HepG2 (cell line): ENCODE results near the gene GTF2A1. TPM values are rescaled to one million over a fixed set of nuclear protein-coding genes. Genes with fewer than 3 reads are reported as not detected.
A peak's percentile ranks its signal among the peaks of the same experiment; 100 is the strongest.

ENCODE experiments used
- ATAC-seq: fragments of 200-7000 bp; cut with Tn5 transposase; 3 replicates; pipeline ENCODE4 v1.9.1; 2020; ENCODE audit warnings: mild to moderate bottlenecking, moderate library complexity
- BruUV-seq: library from RNA; stranded (reverse); fragments of 400-500 nt; replicated peaks from 2 replicates; lab custom pipeline; 2021; lab: Mats Ljungman, UMichigan
- CTCF ChIA-PET: fragments of 300-600 bp; formaldehyde crosslinking; extraction: SDS; loops from one replicate; lab custom pipeline; 2021; ENCODE audit warnings: low total read pairs, inconsistent platforms, low intra/inter-chr PET ratio; lab: Yijun Ruan, JAX
- POLR2A ChIA-PET: fragments of 350-600 bp; sonication (Branson Sonifier 250); formaldehyde crosslinking; loops from one replicate; lab custom pipeline; 2020; ENCODE audit warnings: antibody characterized with exemption, inconsistent platforms; lab: Yijun Ruan, JAX
- DNase-seq: peaks from one replicate; pipeline ENCODE4 v3.0.0-alpha.2; 2015; ENCODE audit warnings: low spot score
- FAIRE-seq: peaks from 3 replicates; lab custom pipeline; 2011; peaks lifted over from hg19 to GRCh38; lab: Jason Lieb, UNC
- H2AFZ ChIP-seq: one replicate; pipeline ENCODE4 v1.6.1; 2011; ENCODE audit warnings: low read length, inconsistent platforms
- H3K27ac ChIP-seq: fragments of 300-600 bp; 3 replicates; pipeline ENCODE4 v1.8.0; 2011; ENCODE audit warnings: mixed run types, mild to moderate bottlenecking, mixed read lengths, low read length, inconsistent platforms; ENCODE audit not compliant: insufficient read depth; ENCODE audit errors: extremely low read length
- H3K27me3 ChIP-seq, 2 experiments: fragments of 200-600 bp in 1 of 2; 2 replicates in 1 of 2; 3 replicates in 1 of 2; pipeline versions ENCODE4 v1.6.0 to v1.8.0; 2011; ENCODE audit warnings: low read length in 2 of 2, mild to moderate bottlenecking in 2 of 2, moderate library complexity in 2 of 2, inconsistent platforms in 1 of 2; ENCODE audit not compliant: insufficient read depth in 2 of 2, control insufficient read depth in 1 of 2
- H3K36me3 ChIP-seq, 2 experiments: fragments of 200-600 bp in 1 of 2; replicated peaks in 1 of 2; 2 replicates in 1 of 2; 3 replicates in 1 of 2; pipeline versions ENCODE4 v1.5.1 to v1.8.0; 2011; ENCODE audit warnings: low read length in 2 of 2, inconsistent platforms in 1 of 2; ENCODE audit not compliant: insufficient read depth in 2 of 2, control insufficient read depth in 1 of 2
- H3K4me1 ChIP-seq: 2 replicates; pipeline ENCODE4 v1.5.1; 2012; ENCODE audit warnings: low read length, inconsistent platforms; ENCODE audit not compliant: insufficient read depth
- H3K4me2 ChIP-seq: 2 replicates; pipeline ENCODE4 v1.6.0; 2011; ENCODE audit warnings: low read depth, low read length, inconsistent platforms
- H3K4me3 ChIP-seq, 3 experiments: fragments of 200-600 bp in 1 of 3; sonication (generic), shearing (Covaris generic) in 1 of 3; replicated peaks in 1 of 3; 2 replicates each; pipeline ENCODE4 v1.5.1; 2011 to 2016; ENCODE audit warnings: low read length in 3 of 3, inconsistent platforms in 2 of 3, low read depth in 2 of 3, mild to moderate bottlenecking in 2 of 3, control low read depth in 1 of 3, mixed read lengths in 1 of 3; ENCODE audit not compliant: insufficient read depth in 1 of 3
- H3K79me2 ChIP-seq: one replicate; pipeline ENCODE4 v1.6.1; 2011; ENCODE audit warnings: low read length, inconsistent platforms; ENCODE audit not compliant: insufficient read depth
- H3K9ac ChIP-seq: 2 replicates; pipeline ENCODE4 v1.6.0; 2011; ENCODE audit warnings: mild to moderate bottlenecking, low read depth, low read length, inconsistent platforms; ENCODE audit not compliant: insufficient read depth
- H3K9me3 ChIP-seq: 2 replicates; pipeline ENCODE4 v1.5.1; 2012; ENCODE audit warnings: mild to moderate bottlenecking, low read length
- H4K20me1 ChIP-seq: 2 replicates; pipeline ENCODE4 v1.6.0; 2011; ENCODE audit warnings: inconsistent platforms, mild to moderate bottlenecking, low read length, moderate library complexity; ENCODE audit not compliant: insufficient read depth
- ISL2 ChIP-seq: sonication (generic); formaldehyde crosslinking; IDR thresholded peaks from 2 replicates; pipeline ENCODE4 v1.5.0; 2020; ENCODE audit warnings: missing genetic modification reagents
- MAFF ChIP-seq: IDR thresholded peaks from 2 replicates; pipeline ENCODE4 v1.6.1; 2011; ENCODE audit warnings: low read depth, low read length, improper control_type of control experiment
- MAFK ChIP-seq, 2 experiments: IDR thresholded peaks in 1 of 2; conservative IDR thresholded peaks in 1 of 2; 2 replicates each; pipeline ENCODE4 v1.6.1; 2011; ENCODE audit warnings: improper control_type of control experiment in 2 of 2, low read length in 2 of 2
- MBNL3 ChIP-seq: fragments of 250-450 bp; sonication (Bioruptor Pico); conservative IDR thresholded peaks from 2 replicates; pipeline ENCODE4 v1.8.0; 2022; ENCODE audit warnings: mild to moderate bottlenecking, inconsistent platforms
- ZBTB3 ChIP-seq: sonication (generic); formaldehyde crosslinking; IDR thresholded peaks from 2 replicates; pipeline ENCODE4 v1.4.0; 2020; ENCODE audit warnings: low read depth, mild to moderate bottlenecking, moderate library complexity, missing genetic modification reagents, borderline replicate concordance
- ZNF124 ChIP-seq: sonication (generic); formaldehyde crosslinking; IDR thresholded peaks from 2 replicates; pipeline ENCODE4 v1.4.0; 2020; ENCODE audit warnings: missing genetic modification reagents
- ZNF326 ChIP-seq: sonication (generic); formaldehyde crosslinking; IDR thresholded peaks from 2 replicates; pipeline ENCODE4 v1.4.0; 2020; ENCODE audit warnings: missing genetic modification reagents, borderline replicate concordance
- WGBS: methylation state at CpG from one replicate; pipeline ENCODE4 v1.1.6; 2017; ENCODE audit warnings: low lambda C conversion rate; 5-methylcytosine and 5-hydroxymethylcytosine counted together
- in situ Hi-C: cut with HindIII; loops from 2 replicates; pipeline ENCODE4 v1.10.0; 2017; ENCODE audit warnings: low pct_unique_long_range_greater_than_20kb; ENCODE audit not compliant: extremely low pct_ligation_motif_present
- intact Hi-C: fragments of 100-400 bp; cut with micrococcal nuclease; formaldehyde crosslinking; loops from one replicate; pipeline ENCODE4 v1.10.0; 2022; ENCODE audit not compliant: unreplicated experiment
- polyA plus RNA-seq, 8 experiments: library from polyadenylated mRNA; depleted of rRNA in 3 of 8; stranded (reverse) in 7 of 8; unstranded in 1 of 8; fragments of >200 nt; fragmentation: Illumina TruSeq in 4 of 8; extraction: Trizol in 4 of 8; gene quantifications; 2 replicates each; pipeline versions ENCODE4 v1.2.1 to v1.2.3, GENCODE V29; 2011 to 2016; ENCODE audit warnings: low read depth in 4 of 8, missing spikeins in 1 of 8, mixed read lengths in 1 of 8; ENCODE audit not compliant: insufficient read depth in 1 of 8
- total RNA-seq, 5 experiments: library from RNA; depleted of rRNA; stranded (reverse); fragments of >200 nt; fragmentation: Illumina TruSeq; extraction: Trizol; gene quantifications; 2 replicates each; pipeline ENCODE4 v1.2.3, GENCODE V29; 2016; ENCODE audit warnings: low read depth in 1 of 5
- TF ChIP-seq, protein P1 (sequence below): sonication (generic); formaldehyde crosslinking; IDR thresholded peaks from 2 replicates; pipeline ENCODE4 v1.4.0; 2020; ENCODE audit warnings: missing genetic modification reagents

The GTF2A1 gene
- total and polyA plus RNA-seq, 2 of the 13 experiments (the other 11 are each of a cell fraction or from before 2014, with no cell fraction given) = 14.9 to 17.5 TPM

DNA sequence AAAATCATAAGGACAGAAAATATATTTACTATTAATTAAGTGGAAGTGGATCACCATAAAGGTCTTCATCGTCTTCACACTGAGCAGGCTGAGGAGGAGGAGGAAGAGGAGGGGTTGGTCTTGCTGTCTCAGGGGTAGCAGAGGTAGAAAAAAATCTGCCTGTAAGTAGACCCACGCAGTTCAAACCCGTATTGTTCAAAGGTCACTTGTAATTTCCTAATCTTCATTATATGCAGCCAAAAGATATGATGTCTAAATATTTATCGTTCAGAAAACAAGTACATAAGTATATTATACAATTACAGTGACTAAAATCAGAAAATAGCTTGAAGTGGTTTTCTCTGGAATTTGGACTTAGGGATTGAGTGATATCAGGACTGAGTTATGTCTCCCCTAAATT, 72.1 kb downstream of the GTF2A1 start (continued):
- TF ChIP-seq, protein P1, sequence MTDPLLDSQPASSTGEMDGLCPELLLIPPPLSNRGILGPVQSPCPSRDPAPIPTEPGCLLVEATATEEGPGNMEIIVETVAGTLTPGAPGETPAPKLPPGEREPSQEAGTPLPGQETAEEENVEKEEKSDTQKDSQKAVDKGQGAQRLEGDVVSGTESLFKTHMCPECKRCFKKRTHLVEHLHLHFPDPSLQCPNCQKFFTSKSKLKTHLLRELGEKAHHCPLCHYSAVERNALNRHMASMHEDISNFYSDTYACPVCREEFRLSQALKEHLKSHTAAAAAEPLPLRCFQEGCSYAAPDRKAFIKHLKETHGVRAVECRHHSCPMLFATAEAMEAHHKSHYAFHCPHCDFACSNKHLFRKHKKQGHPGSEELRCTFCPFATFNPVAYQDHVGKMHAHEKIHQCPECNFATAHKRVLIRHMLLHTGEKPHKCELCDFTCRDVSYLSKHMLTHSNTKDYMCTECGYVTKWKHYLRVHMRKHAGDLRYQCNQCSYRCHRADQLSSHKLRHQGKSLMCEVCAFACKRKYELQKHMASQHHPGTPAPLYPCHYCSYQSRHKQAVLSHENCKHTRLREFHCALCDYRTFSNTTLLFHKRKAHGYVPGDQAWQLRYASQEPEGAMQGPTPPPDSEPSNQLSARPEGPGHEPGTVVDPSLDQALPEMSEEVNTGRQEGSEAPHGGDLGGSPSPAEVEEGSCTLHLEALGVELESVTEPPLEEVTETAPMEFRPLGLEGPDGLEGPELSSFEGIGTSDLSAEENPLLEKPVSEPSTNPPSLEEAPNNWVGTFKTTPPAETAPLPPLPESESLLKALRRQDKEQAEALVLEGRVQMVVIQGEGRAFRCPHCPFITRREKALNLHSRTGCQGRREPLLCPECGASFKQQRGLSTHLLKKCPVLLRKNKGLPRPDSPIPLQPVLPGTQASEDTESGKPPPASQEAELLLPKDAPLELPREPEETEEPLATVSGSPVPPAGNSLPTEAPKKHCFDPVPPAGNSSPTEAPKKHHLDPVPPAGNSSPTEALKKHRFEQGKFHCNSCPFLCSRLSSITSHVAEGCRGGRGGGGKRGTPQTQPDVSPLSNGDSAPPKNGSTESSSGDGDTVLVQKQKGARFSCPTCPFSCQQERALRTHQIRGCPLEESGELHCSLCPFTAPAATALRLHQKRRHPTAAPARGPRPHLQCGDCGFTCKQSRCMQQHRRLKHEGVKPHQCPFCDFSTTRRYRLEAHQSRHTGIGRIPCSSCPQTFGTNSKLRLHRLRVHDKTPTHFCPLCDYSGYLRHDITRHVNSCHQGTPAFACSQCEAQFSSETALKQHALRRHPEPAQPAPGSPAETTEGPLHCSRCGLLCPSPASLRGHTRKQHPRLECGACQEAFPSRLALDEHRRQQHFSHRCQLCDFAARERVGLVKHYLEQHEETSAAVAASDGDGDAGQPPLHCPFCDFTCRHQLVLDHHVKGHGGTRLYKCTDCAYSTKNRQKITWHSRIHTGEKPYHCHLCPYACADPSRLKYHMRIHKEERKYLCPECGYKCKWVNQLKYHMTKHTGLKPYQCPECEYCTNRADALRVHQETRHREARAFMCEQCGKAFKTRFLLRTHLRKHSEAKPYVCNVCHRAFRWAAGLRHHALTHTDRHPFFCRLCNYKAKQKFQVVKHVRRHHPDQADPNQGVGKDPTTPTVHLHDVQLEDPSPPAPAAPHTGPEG (CRISPR knock-in tag) = no peak
- TF ChIP-seq ZNF124 (no peak), ZNF326 (CRISPR knock-in tag) (no peak), ISL2 (CRISPR knock-in tag) (no peak), ZBTB3 (CRISPR knock-in tag) (no peak)

DNA sequence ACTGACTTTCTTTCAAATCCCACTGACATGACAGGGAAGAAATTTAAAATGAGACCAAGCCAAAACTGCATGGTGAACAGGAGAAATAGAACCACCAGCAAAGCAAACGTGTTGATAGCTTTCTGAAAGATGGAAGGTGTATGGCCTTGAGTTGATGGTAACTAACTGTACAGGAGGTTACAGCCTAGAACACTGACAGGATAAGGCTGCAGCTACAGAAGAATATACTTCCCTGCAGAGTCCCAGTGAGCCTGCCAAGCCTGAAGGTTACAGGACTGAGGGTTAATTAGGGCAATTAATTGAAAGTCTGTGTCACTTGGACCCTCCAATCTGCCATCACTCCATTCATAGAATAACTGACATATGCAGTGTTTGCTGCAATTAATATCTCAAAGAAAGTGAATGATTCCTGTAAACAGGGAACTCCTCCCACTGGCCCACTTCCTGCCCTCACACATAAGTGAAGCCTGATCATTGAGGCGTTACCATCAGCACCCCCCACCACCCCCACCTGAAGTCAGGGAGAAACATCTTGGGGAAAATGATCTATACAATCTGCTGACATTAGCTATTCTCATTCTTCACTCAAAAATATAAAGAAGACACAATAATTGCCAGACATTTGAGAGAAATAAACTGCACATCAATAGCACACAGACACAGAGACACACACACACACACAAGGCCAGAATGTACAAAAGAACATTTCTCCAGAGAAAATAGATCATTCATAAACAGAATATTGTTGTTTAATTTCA, 73.4 kb downstream of the GTF2A1 start:
- Histone ChIP-seq H3K9ac (no peak overlapping the region), H3K27me3 (no peaks in the 10 kb centered on the region), H3K27ac (no peak overlapping the region), H3K9me3 (no peaks in the 10 kb centered on the region), H2AFZ (no peak overlapping the region)
- WGBS = 39% methylated on average over 2 of the region's 2 CpGs
- ATAC-seq (no peak), FAIRE-seq (no peak)
- POLR2A ChIA-PET = no interaction called here
- intact Hi-C loops = no loop called here
- BruUV-seq = no TSS peak
- TF ChIP-seq MAFF (peak; percentile 26; the same call in 1 of the 2 replicates), MAFK (conservative IDR thresholded peaks at IDR 0.05 in 1 of 2, IDR thresholded peaks at IDR 0.05 in 1 of 2; ENCODE audit: low read length in 2 of 2) (peak in 1 of 2 experiments; percentile 71; a peak in 2 of 4 replicates), MBNL3 (CRISPR knock-in tag) (no peak)
- TF ChIP-seq, all 625 proteins: peak for 2
- no peaks in the 10 kb centered on the region for H3K36me3 ChIP-seq
- CTCF ChIA-PET = no interaction called here
- H4K20me1 ChIP-seq = no peaks in the 10 kb centered on the region
- no peaks in the 10 kb centered on the region for H3K79me2 ChIP-seq
- no peak for DNase-seq
- H3K4me3 ChIP-seq = no peak overlapping the region
- no peaks in the 10 kb centered on the region for H3K4me1 ChIP-seq
- in situ Hi-C loops = no loop called here
- H3K4me2 ChIP-seq = no peak overlapping the region
